ENCODE data around the gene ELFN2.

ELFN2 gene

GRCh38 chr22:37363261-37363992, 63.9 kb downstream of the ELFN2 start:
- TF ChIP-seq, protein P1, sequence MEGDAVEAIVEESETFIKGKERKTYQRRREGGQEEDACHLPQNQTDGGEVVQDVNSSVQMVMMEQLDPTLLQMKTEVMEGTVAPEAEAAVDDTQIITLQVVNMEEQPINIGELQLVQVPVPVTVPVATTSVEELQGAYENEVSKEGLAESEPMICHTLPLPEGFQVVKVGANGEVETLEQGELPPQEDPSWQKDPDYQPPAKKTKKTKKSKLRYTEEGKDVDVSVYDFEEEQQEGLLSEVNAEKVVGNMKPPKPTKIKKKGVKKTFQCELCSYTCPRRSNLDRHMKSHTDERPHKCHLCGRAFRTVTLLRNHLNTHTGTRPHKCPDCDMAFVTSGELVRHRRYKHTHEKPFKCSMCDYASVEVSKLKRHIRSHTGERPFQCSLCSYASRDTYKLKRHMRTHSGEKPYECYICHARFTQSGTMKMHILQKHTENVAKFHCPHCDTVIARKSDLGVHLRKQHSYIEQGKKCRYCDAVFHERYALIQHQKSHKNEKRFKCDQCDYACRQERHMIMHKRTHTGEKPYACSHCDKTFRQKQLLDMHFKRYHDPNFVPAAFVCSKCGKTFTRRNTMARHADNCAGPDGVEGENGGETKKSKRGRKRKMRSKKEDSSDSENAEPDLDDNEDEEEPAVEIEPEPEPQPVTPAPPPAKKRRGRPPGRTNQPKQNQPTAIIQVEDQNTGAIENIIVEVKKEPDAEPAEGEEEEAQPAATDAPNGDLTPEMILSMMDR (IDR thresholded peaks at IDR 0.05; ENCODE audit: low read depth, low read length, missing control alignments): no peak
- DNase-seq (ENCODE audit: low read depth): no peak
- no peak overlapping the region for H3K4me3 ChIP-seq (ENCODE audit: low read depth, low read length)

- TF ChIP-seq, protein P1 (IDR thresholded peaks at IDR 0.05; ENCODE audit: low read depth, low read length, missing control alignments): no peak
- H3K4me3 ChIP-seq (ENCODE audit: low read depth, low read length): no peak overlapping the region
- no peak for DNase-seq (ENCODE audit: low read depth)
Observed at GRCh38 chr22:37362621-37363020, 64.7 kb downstream of the ELFN2 start.

- no peak overlapping the region for H3K4me3 ChIP-seq (ENCODE audit: low read depth, low read length)
- TF ChIP-seq, protein P1 (IDR thresholded peaks at IDR 0.05; ENCODE audit: low read depth, low read length, missing control alignments): no peak
- DNase-seq (ENCODE audit: low read depth): no peak
Observed at GRCh38 chr22:37358917-37359316, 68.4 kb downstream of the ELFN2 start.

GRCh38 chr22:37358386-37358785, 68.9 kb downstream of the ELFN2 start:
- TF ChIP-seq, protein P1 (IDR thresholded peaks at IDR 0.05; ENCODE audit: low read depth, low read length, missing control alignments): no peak
- no peak for DNase-seq (ENCODE audit: low read depth)
- no peak overlapping the region for H3K4me3 ChIP-seq (ENCODE audit: low read depth, low read length)

DNA sequence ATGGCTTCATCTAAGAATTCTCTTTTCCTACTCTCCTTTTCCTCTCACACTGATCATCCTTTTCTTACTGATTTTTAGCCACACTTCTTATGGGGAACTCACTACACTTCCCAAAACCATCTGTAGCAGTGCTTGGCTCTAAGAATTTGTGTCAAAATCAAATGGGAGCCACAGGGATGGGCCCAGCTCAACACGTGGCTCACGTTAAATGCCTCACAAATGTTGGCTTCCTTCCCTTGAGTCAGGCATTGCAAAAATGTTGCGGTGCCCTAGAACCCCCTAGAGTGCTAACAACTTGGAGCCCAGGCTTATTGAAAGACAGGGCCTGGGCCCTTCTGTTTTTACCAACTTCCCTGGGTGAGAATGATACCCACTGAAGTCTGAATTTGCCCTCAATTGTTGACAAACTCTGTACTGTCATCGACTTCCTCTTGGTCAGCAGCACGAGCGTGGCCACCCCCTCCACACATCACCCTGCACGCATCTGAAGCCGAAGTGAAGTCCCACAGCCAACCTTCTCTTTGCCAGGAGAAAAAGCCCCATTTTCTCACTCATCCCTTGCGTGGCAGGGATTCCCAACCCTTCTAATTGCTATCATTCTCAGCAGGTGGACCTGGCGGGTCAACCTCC, 69.7 kb downstream of the ELFN2 start:
- DNase-seq (ENCODE audit: low read depth): no peak
- TF ChIP-seq, protein P1 (IDR thresholded peaks at IDR 0.05; ENCODE audit: low read depth, low read length, missing control alignments): no peak
- H3K4me3 ChIP-seq (ENCODE audit: low read depth, low read length): no peak overlapping the region

DNA sequence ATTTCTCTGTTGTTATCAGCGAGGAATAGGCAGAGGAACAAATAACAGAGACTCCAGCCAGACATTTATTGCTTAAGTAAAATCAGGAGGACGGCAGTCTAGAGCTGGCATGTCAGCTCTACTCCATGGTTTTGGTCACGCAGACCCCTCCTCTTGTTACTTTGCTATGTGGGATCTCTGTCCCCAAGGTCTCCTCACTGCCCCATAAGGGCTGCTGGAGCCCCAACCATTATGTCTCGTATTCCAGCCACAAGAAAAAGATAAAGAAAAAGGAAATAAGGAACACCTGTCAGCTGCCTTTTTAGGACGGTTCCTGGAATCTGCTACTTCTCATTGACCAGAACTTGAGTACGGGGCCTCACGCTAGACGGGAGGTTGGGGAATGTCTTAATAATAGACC, 70.4 kb downstream of the ELFN2 start:
- TF ChIP-seq, protein P1 (IDR thresholded peaks at IDR 0.05; ENCODE audit: low read depth, low read length, missing control alignments): no peak
- DNase-seq (ENCODE audit: low read depth): no peak

GRCh38 chr22:37355174-37355573, 72.1 kb downstream of the ELFN2 start:
- no peak overlapping the region for H3K4me3 ChIP-seq (ENCODE audit: low read depth, low read length)
- TF ChIP-seq, protein P1 (IDR thresholded peaks at IDR 0.05; ENCODE audit: low read depth, low read length, missing control alignments): no peak
- no peak for DNase-seq (ENCODE audit: low read depth)

More for the DNA sequence above, 70.4 kb downstream of the ELFN2 start:
- H3K4me3 ChIP-seq (ENCODE audit: low read depth, low read length): no peak overlapping the region

All from GM12864 (cell line).